A549 (cell line): ENCODE measurements around the gene ATXN2.

Experiments used
- CEBPB ChIP-seq, 2 experiments: fragments of >200 bp in 1 of 2; sonication (Bioruptor Twin) in 1 of 2; formaldehyde crosslinking in 1 of 2; IDR thresholded peaks; 2 replicates each; pipeline ENCODE4 v1.6.1; 2012 to 2016
- JUN ChIP-seq, 2 experiments: fragments of >200 bp; sonication (Bioruptor Twin); formaldehyde crosslinking; IDR thresholded peaks; 2 replicates in 1 of 2; 3 replicates in 1 of 2; pipeline ENCODE4 v1.6.1; 2016 to 2017
- MAFK ChIP-seq: fragments of 450-650 bp; IDR thresholded peaks from 2 replicates; pipeline ENCODE4 v1.6.1; 2014; ENCODE audit not compliant: partially characterized antibody
- NPAS2 ChIP-seq: fragments of 250-450 bp; sonication (Bioruptor Pico); IDR thresholded peaks from 2 replicates; pipeline ENCODE4 v1.8.0; 2022; ENCODE audit warnings: mild to moderate bottlenecking, moderate library complexity, borderline replicate concordance
- POLR2A ChIP-seq: IDR thresholded peaks from 2 replicates; pipeline ENCODE4 v1.6.1; 2012; ENCODE audit warnings: mild to moderate bottlenecking, low read length
- RCOR1 ChIP-seq: fragments of 150-350 bp; IDR thresholded peaks from 2 replicates; pipeline ENCODE4 v1.6.1; 2014; ENCODE audit warnings: antibody characterized with exemption, low read length, low read depth
- RFX5 ChIP-seq: fragments of 450-650 bp; IDR thresholded peaks from 2 replicates; pipeline ENCODE4 v1.7.1; 2014; ENCODE audit warnings: antibody characterized with exemption, mild to moderate bottlenecking, moderate library complexity
- ZC3H11A ChIP-seq: fragments of 450-650 bp; IDR thresholded peaks from 2 replicates; pipeline ENCODE4 v1.6.1; 2014; ENCODE audit warnings: antibody characterized with exemption, mild to moderate bottlenecking
- TF ChIP-seq, protein P1 (sequence below): fragments of >200 bp; sonication (Bioruptor Twin); formaldehyde crosslinking; IDR thresholded peaks from 3 replicates; pipeline ENCODE4 v1.5.1; 2016
- TF ChIP-seq, protein P2 (sequence below): fragments of >200 bp; sonication (Bioruptor Twin); formaldehyde crosslinking; IDR thresholded peaks from 3 replicates; pipeline ENCODE4 v1.6.1; 2016

DNA sequence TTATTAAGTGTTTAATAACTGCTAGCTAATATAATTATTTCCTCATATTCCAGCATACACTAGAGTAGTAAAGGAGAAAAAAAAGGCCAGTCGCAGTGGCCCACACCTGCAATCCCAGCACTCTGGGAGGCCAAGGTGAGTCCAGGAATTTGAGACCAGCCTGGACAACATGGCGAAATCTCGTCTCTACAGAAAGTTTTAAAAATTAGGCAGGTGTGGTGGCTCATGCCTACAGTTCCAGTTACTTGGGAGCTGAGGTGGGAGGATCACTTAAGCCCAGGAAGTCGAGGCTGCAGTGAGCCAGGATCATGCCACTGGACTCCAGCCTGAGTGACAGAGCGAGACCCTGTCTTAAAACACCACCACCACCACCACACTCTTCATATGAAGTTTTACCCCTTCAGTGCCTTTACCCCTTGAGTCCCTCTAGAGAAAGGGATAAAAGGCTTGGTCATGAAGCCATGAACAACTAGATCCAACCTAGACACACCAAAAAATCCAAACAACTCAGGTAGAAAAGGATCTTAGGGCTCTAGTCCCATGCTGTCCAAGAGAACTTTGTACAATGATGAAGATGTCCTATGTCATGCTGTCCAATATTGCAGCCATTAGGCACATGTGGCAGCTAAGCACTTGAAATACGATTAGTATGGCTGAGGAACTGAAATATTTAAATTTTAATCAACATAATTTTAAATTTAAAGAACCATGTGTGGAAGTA, 29.6 kb downstream of the ATXN2 start:
- no peak for TF ChIP-seq POLR2A
- TF ChIP-seq, protein P1, sequence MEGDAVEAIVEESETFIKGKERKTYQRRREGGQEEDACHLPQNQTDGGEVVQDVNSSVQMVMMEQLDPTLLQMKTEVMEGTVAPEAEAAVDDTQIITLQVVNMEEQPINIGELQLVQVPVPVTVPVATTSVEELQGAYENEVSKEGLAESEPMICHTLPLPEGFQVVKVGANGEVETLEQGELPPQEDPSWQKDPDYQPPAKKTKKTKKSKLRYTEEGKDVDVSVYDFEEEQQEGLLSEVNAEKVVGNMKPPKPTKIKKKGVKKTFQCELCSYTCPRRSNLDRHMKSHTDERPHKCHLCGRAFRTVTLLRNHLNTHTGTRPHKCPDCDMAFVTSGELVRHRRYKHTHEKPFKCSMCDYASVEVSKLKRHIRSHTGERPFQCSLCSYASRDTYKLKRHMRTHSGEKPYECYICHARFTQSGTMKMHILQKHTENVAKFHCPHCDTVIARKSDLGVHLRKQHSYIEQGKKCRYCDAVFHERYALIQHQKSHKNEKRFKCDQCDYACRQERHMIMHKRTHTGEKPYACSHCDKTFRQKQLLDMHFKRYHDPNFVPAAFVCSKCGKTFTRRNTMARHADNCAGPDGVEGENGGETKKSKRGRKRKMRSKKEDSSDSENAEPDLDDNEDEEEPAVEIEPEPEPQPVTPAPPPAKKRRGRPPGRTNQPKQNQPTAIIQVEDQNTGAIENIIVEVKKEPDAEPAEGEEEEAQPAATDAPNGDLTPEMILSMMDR: no peak
- TF ChIP-seq NPAS2: no peak
- TF ChIP-seq CEBPB (IDR thresholded peaks at IDR 0.05): no peak
- no peak for TF ChIP-seq MAFK
- TF ChIP-seq RCOR1: no peak
- no peak for TF ChIP-seq RFX5
- no peak for TF ChIP-seq ZC3H11A
- TF ChIP-seq, protein P2, sequence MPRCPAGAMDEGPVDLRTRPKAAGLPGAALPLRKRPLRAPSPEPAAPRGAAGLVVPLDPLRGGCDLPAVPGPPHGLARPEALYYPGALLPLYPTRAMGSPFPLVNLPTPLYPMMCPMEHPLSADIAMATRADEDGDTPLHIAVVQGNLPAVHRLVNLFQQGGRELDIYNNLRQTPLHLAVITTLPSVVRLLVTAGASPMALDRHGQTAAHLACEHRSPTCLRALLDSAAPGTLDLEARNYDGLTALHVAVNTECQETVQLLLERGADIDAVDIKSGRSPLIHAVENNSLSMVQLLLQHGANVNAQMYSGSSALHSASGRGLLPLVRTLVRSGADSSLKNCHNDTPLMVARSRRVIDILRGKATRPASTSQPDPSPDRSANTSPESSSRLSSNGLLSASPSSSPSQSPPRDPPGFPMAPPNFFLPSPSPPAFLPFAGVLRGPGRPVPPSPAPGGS: no peak
- TF ChIP-seq JUN (IDR thresholded peaks at IDR 0.05): no peak
